NB4 (cell line): ENCODE data around the gene S100A4.
"Not testable (repeated sequence)": the region's sequence is repeated elsewhere in the genome, so short reads cannot be mapped to it uniquely, and the experiment has no call there.

ENCODE experiments used
- DNase-seq: peaks from one replicate; pipeline ENCODE4 v3.0.0; 2010; ENCODE audit warnings: low read depth
- H3K4me3 ChIP-seq: one replicate; pipeline ENCODE4 v1.5.1; 2011; ENCODE audit warnings: mild to moderate bottlenecking, low read depth, low read length, moderate library complexity
- MYC ChIP-seq: IDR thresholded peaks from 2 replicates; pipeline ENCODE4 v1.6.1; 2011; ENCODE audit warnings: low read depth, low read length
- POLR2A ChIP-seq: IDR thresholded peaks from 2 replicates; pipeline ENCODE4 v1.6.1; 2011; ENCODE audit warnings: mild to moderate bottlenecking; ENCODE audit not compliant: insufficient read length; ENCODE audit errors: extremely low read depth
- TF ChIP-seq, protein P1 (sequence below): IDR thresholded peaks from 2 replicates; pipeline ENCODE4 v1.6.1; 2011; ENCODE audit warnings: low read depth, low read length
- TF ChIP-seq, protein P2 (sequence below): IDR thresholded peaks from one replicate; pipeline ENCODE4 v1.5.1; 2012; ENCODE audit warnings: low read depth, low read length

S100A4 gene

DNA sequence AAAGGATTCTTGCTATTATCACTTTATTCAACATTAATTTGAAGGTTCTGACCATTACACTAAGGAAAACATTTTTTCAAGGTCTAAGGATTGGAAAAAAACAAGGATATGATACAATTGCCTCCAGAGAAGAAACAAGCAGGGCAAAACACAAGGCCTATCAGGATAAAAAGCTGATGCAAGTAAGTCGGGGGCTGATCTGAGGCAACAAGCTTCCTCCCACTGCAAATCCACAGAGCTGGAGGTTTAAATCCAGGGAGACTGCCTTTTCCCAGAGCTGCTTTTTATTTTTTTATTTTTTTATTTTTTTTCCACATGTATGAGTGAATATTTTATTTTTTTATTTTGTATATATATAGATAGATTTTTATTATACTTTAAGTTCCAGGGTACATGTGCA lies 39.4 kb upstream of the S100A4 start:
- TF ChIP-seq POLR2A (no peak), MYC (no peak)
- TF ChIP-seq, protein P1, sequence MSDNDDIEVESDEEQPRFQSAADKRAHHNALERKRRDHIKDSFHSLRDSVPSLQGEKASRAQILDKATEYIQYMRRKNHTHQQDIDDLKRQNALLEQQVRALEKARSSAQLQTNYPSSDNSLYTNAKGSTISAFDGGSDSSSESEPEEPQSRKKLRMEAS = no peak
- TF ChIP-seq, protein P2, sequence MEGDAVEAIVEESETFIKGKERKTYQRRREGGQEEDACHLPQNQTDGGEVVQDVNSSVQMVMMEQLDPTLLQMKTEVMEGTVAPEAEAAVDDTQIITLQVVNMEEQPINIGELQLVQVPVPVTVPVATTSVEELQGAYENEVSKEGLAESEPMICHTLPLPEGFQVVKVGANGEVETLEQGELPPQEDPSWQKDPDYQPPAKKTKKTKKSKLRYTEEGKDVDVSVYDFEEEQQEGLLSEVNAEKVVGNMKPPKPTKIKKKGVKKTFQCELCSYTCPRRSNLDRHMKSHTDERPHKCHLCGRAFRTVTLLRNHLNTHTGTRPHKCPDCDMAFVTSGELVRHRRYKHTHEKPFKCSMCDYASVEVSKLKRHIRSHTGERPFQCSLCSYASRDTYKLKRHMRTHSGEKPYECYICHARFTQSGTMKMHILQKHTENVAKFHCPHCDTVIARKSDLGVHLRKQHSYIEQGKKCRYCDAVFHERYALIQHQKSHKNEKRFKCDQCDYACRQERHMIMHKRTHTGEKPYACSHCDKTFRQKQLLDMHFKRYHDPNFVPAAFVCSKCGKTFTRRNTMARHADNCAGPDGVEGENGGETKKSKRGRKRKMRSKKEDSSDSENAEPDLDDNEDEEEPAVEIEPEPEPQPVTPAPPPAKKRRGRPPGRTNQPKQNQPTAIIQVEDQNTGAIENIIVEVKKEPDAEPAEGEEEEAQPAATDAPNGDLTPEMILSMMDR = no peak
- no peak for DNase-seq
- H3K4me3 ChIP-seq = no peak overlapping the region

DNA sequence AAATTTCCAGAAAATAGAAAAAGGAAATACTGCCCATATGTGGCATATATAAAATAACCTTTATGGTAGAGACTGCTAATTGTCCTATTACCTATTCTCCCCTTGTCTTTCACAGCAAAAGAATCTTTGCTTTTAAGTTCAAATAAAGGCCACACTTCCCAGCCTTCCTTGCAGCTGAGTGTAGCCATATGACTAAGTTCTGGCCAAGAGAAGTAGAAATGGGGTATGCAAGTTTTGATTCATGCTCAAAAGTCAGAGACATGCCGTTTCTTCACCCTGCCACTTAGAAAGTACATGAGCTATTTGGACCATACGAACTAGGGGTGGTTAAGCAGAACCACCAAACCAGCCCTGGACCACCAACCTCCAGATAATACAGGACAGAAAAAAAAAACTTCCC lies 38.4 kb upstream of the S100A4 start:
- DNase-seq = no peak
- H3K4me3 ChIP-seq = no peak overlapping the region
- TF ChIP-seq, protein P1 = no peak
- TF ChIP-seq POLR2A (no peak), MYC (no peak)
- TF ChIP-seq, protein P2 = no peak

DNA sequence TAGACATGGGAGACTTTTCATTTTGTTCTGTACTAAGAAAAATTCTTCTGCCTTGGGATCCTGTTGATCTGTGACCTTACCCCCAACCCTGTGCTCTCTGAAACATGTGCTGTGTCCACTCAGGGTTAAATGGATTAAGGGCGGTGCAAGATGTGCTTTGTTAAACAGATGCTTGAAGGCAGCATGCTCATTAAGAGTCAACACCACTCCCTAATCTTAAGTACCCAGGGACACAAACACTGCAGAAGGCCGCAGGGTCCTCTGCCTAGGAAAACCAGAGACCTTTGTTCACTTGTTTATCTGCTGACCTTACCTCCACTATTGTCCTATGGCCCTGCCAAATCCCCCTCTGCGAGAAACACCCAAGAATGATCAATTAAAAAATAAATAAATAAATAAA lies 37.9 kb upstream of the S100A4 start:
- H3K4me3 ChIP-seq, DNase-seq: not testable (repeated sequence)

DNA sequence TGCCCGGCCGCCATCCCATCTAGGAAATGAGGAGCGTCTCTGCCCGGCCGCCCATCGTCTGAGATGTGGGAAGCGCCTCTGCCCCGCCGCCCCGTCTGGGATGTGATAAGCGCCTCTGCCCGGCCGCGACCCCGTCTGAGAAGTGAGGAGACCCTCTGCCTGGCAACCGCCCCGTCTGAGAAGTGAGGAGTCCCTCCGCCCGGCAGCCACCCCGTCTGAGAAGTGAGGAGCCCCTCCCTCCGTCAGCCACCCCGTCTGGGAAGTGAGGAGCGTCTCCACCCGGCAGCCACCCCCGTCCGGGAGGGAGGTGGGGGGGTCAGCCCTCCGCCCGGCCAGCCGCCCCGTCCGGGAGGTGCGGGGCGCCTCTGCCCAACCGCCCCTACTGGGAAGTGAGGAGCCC lies 37.2 kb upstream of the S100A4 start:
- not testable (repeated sequence) for H3K4me3 ChIP-seq, DNase-seq

DNA sequence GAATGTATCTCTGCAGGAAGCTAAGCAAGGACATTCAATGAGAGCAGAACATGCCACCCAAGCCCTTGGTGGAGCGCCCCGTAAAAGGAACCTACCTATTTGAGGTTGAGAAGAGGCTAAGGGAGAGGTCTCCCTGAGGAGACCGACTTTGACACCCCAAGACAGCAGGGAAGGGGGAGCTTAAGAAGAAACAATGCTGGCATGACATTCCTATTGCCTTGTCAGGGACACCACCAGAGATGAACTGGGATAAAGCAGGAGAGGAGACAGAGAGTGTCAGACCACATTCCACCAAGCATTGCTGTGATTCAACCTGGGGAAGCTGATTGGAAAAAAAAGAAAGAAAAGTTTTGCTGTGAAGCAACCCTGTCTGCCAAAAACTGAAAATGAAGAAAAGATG lies 33.3 kb upstream of the S100A4 start:
- H3K4me3 ChIP-seq = no peak overlapping the region
- TF ChIP-seq POLR2A (no peak), MYC (no peak)
- TF ChIP-seq, protein P1 = no peak
- TF ChIP-seq, protein P2 = no peak
- no peak for DNase-seq

DNA sequence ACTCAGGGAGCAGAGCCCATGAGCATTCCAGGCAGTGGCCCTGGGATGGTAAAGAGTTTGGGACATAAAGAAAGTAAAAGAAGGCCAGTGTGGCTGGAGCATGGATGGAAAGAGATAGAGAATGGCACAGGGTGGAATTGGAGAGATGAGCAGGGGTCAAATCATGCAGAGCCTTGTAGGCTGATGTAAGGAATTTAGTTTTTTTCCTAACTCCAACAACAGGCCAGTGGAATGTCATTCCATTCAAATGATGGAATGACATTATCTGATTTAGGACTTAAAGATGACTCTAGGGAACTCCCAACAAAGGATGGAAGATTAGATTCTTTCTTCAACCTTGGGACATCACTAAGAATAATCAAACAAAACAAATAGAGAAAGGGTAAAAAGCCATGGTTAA lies 32.9 kb upstream of the S100A4 start:
- DNase-seq = no peak
- no peak overlapping the region for H3K4me3 ChIP-seq
- TF ChIP-seq MYC (no peak), POLR2A (no peak)
- TF ChIP-seq, protein P2 = no peak
- TF ChIP-seq, protein P1 = no peak

DNA sequence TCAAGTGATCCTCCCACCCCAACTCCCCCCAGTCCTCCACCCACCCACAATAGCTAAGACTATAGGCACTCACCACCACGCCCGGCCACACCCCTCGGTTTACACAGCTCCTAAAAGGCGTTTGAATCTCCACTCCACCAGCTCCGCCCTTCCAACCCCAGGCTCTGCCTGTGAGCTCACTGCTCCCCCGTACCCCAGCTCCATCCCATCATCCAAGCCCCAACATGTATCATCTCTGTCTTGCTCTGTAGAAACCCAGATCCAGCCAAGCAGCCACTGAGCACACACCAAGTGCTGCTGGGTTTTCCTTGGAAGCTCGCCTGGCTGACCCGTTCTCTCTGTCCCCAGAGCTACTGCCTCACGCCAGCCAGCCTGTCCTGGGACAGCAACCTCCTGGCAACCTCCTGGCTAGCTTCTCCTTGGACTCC lies 32.0 kb upstream of the S100A4 start:
- no peak for DNase-seq
- TF ChIP-seq, protein P1 = no peak
- TF ChIP-seq POLR2A (no peak), MYC (no peak)
- TF ChIP-seq, protein P2 = no peak
- no peak overlapping the region for H3K4me3 ChIP-seq
